Pancreas (tissue), 10 donors: ENCODE results near the gene CEP350. TPM values are rescaled to one million over a fixed set of nuclear protein-coding genes. Genes with fewer than 3 reads are reported as not detected.

ENCODE experiments used
- ATAC-seq, 4 donors: fragments of 200-7000 bp; cut with Tn5 transposase; one replicate each; pipeline versions ENCODE4 v1.8.0 to v1.9.1; 2020; ENCODE audit warnings: mild to moderate bottlenecking in 4 of 4, moderate library complexity in 4 of 4
- DNase-seq, 6 donors: peaks; one replicate each; pipeline ENCODE4 v3.0.0-alpha.2; 2020
- FAIRE-seq: peaks from 2 replicates; lab custom pipeline; 2012; peaks lifted over from hg19 to GRCh38; lab: Jason Lieb, UNC
- H3K27ac ChIP-seq, 4 donors: fragments of 200-600 bp; sonication (generic); 1 replicate in 3 of 4; 2 replicates in 1 of 4; pipeline versions ENCODE4 v1.5.0 to v1.8.0; 2020
- H3K27me3 ChIP-seq, 4 donors: fragments of 200-600 bp; one replicate each; pipeline ENCODE4 v1.8.0; 2021
- H3K36me3 ChIP-seq, 3 donors: fragments of 200-600 bp; sonication (generic) in 1 of 3; one replicate each; pipeline versions ENCODE4 v1.5.0 to v1.8.0; 2020 to 2021
- H3K4me1 ChIP-seq, 3 donors: fragments of 200-600 bp; one replicate each; pipeline ENCODE4 v1.8.0; 2021
- H3K4me3 ChIP-seq, 4 donors: fragments of 200-600 bp; sonication (generic) in 2 of 4; one replicate each; pipeline versions ENCODE4 v1.5.0 to v1.8.0; 2020 to 2021
- H3K9me3 ChIP-seq, 4 donors: fragments of 200-600 bp; one replicate each; pipeline ENCODE4 v1.8.0; 2021
- WGBS, 2 donors: extraction: QIAGEN DNeasy Blood & Tissue Kit; methylation state at CpG; one replicate each; pipeline ENCODE4 v1.1.7; 2013; 5-methylcytosine and 5-hydroxymethylcytosine counted together
- intact Hi-C, 3 donors: fragments of 100-400 bp; cut with DNase I; formaldehyde crosslinking; loops; one replicate each; pipeline versions ENCODE4 v1.11.1 to v1.14.2; 2022
- polyA plus RNA-seq, 2 donors: library from polyadenylated mRNA; stranded (reverse); fragments of 200-250 nt; gene quantifications; one replicate each; pipeline ENCODE4 v1.2.3, GENCODE V29; 2013
- total RNA-seq, 6 donors: library from RNA; stranded (reverse); fragmentation: NEBNext Ultra II Directional in 4 of 6; extraction: Animal tissue kit (Norgen Biotek cat#: 25700) in 4 of 6; gene quantifications; one replicate each; pipeline versions ENCODE4 v1.2.1 to v1.2.4, GENCODE V29; 2021 to 2023
- TF ChIP-seq, protein P1 (sequence below), 4 donors: fragments of 200-600 bp; sonication (generic) in 3 of 4; IDR thresholded peaks; one replicate each; pipeline versions ENCODE4 v1.5.0 to v1.8.0; 2021; ENCODE audit warnings: antibody characterized with exemption in 4 of 4
- donor health status: healthy with polysubstance abuse.
- donor health status: DM: no; HTN: no; CAD: no; lungs with moderate emphysema.
- donor health status: DM: no; HTN: no; CAD: no.
- donor health status: control.
- donor health status: control.
- donor health status: Bipolar disorder and iron deficiency.
- donor health status: DM: yes; HTN: yes; CAD: no.
- donor health status: DM: no; HTN: no; CAD: no.
- donor health status: DM: no; HTN: no; CAD: no.
- donor health status: DM: yes; HTN: yes; CAD: no.

Gene CEP350
- total and polyA plus RNA-seq, 8 donors, result 4.6 to 30.8 (median 21.4) TPM

DNA sequence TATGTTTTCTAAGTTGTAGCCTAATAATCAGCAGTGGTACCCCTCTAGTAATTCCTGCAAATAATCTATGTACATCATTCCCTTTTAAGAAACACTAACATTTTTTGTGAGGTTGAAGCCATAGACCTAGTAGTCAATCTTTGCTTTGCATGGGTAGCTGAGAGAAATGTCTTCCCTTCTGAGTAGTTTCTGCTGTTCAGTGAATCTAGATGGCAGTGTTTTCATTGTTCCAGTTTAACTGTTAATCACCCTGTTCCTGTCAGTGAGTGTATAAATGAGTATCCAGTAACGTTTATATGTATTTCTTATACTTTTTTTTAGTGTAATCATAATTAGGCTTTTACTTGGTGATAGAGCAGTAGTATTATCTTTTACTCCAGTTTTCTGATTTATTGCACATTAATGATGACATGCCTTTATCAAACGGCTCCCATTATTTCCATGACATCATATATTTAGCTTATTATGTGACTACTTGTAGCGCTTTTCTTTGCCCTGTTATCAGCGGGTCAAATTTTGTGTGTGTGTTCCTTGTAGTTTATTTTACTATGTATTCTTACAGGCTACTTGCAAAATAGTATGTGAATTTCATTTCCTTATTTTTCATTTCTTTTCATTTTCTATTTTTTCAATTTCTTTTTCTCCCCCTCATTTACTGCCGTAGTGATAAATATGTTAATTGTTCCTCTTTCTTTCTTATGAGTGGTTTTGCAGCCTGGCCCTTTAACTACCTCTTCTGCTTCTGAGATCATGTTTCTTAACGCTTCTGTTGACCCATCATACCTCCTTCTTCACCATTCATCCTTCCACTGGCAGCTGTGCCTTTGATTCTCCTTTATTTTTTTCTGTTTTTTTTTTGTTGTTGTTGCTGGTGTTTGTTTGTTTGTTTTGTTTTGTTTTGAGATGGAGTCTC, 18.8 kb downstream of the CEP350 start:
- 62 to 67% methylated on average over 6 of the region's 6 CpGs for WGBS, 2 donors

DNA sequence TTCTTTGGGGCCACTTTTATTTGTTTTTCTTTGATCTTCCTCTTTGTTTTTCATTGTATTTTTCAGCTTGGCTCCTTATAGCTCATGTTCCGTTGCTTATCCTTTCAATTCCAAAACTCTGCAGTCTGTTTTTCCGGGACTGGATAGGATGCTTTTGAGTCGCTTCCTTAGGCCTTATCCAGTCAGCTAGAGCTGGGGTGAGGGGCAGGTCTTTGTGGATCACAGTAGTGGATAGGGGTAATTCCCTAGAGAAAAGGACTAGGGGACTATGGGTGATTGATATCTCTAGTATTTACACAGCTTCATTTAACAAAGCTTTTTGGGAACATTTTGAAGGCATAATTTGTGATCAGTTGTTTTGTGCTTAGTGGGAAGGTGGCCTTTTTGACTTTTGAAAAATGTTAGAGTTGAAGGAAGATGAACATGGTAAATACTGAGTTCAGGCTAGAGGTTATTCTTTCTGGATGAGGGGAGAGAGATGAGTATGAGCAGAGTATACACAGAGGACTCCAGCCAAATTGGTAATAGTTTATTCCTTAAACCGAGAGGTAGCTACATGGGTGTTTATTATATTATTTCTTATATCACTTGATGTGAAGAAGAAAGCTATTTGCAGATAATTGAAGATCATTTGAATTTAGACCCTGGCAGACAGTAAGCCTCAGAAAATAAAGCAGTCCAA, 22.5 kb downstream of the CEP350 start:
- no peaks in the 10 kb centered on the region for H3K27me3 ChIP-seq
- no peak overlapping the region for H3K27ac ChIP-seq
- ATAC-seq (peak in 2 of 4 donors; percentile 39 to 44), DNase-seq (no peak), FAIRE-seq (no peak)
- H3K4me3 ChIP-seq, result no peak overlapping the region
- intact Hi-C loops, result no loop called here
- TF ChIP-seq, protein P1, sequence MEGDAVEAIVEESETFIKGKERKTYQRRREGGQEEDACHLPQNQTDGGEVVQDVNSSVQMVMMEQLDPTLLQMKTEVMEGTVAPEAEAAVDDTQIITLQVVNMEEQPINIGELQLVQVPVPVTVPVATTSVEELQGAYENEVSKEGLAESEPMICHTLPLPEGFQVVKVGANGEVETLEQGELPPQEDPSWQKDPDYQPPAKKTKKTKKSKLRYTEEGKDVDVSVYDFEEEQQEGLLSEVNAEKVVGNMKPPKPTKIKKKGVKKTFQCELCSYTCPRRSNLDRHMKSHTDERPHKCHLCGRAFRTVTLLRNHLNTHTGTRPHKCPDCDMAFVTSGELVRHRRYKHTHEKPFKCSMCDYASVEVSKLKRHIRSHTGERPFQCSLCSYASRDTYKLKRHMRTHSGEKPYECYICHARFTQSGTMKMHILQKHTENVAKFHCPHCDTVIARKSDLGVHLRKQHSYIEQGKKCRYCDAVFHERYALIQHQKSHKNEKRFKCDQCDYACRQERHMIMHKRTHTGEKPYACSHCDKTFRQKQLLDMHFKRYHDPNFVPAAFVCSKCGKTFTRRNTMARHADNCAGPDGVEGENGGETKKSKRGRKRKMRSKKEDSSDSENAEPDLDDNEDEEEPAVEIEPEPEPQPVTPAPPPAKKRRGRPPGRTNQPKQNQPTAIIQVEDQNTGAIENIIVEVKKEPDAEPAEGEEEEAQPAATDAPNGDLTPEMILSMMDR (IDR thresholded peaks at IDR 0.05), result no peak
- H3K9me3 ChIP-seq, result no peaks in the 10 kb centered on the region
- peaks cover 0 to 16% (median 14%) of the 10 kb centered on the region in 3 donors for H3K4me1 ChIP-seq
- no peaks in the 10 kb centered on the region for H3K36me3 ChIP-seq
- 85 to 89% methylated on average over 4 of the region's 4 CpGs for WGBS, 2 donors

More for the DNA sequence above, 18.8 kb downstream of the CEP350 start:
- H3K9me3 ChIP-seq, result no peaks in the 10 kb centered on the region
- no peak overlapping the region for H3K4me3 ChIP-seq
- peaks cover 0 to 34% (median 22%) of the 10 kb centered on the region in 3 donors for H3K4me1 ChIP-seq
- no peak for DNase-seq
- no peak for FAIRE-seq
- no peaks in the 10 kb centered on the region for H3K27me3 ChIP-seq
- no peak for ATAC-seq
- intact Hi-C loops, result no loop called here
- TF ChIP-seq, protein P1 (IDR thresholded peaks at IDR 0.05), result no peak
- no peak overlapping the region for H3K27ac ChIP-seq
- peaks cover 0 to 8% (median 0%) of the 10 kb centered on the region in 3 donors for H3K36me3 ChIP-seq

DNA sequence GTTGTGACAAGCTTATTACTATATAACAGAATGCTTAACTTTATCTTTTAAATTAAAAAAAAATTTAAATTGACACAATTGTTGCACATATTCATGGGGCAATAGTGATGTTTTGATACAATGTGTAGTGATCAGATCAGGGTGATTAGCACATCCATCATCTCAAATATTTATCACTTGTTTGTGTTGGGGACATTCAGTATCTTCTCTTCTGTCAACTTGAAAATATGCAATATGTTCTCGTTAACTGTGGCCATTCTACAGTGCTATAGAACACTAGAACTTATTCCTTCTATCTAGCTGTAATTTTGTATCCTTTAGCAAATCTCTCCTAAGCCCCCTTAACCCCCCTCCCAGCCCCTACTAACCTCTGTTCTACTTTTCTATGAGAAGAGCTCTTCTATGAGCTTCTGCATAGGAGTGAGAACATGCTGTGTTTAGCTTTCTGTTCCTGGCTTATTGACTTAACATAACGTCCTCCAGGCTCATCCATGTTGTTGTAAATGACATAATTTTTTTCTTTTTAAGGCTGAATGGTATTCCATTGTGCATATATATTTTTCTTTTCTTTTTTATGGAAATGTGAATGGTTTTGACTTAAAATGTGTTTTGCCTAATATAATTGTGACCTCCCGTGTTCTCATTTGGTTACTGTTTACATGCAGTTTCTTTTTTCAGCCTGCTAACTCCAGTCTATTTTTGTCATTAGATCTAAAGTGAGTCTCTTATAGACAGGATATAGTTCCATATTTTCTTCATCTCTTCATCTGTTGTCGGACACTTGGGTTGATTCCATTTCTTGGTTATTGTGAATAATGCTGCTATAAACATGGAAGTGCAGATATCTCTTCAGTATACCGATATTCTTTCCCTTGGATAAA, 23.8 kb downstream of the CEP350 start:
- DNase-seq (no peak), ATAC-seq (no peak), FAIRE-seq (no peak)
- Histone ChIP-seq H3K36me3 (no peaks in the 10 kb centered on the region), H3K4me1 (peaks cover 0 to 14% (median 14%) of the 10 kb centered on the region in 3 donors), H3K27me3 (no peaks in the 10 kb centered on the region), H3K9me3 (no peaks in the 10 kb centered on the region), H3K27ac (no peak overlapping the region), H3K4me3 (no peak overlapping the region)
- TF ChIP-seq, protein P1 (IDR thresholded peaks at IDR 0.05), result no peak
- 80 to 82% methylated on average over 5 of the region's 5 CpGs for WGBS, 2 donors
- intact Hi-C loops, result no loop called here

DNA sequence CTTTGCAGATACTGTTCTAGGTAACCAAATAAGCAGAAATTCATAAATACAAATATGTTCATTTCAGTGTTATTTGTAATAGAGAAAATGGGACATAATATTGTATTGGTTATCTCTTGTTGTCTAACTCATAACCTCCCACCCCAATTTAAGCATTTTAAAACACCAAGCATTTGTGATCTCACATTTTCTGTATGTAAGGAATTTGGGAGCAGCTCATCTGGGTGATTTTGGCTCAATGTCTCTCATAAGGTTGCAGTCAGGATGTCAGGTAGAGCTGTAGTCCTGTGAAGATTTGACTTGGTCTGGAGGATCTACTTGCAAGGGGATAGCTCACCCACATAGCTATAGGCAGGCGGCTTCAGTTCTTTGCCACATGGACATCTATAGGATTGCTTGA, 29.5 kb downstream of the CEP350 start:
- H3K27ac ChIP-seq, result no peak overlapping the region
- ATAC-seq, result no peak
- no peak overlapping the region for H3K4me3 ChIP-seq
- FAIRE-seq, result no peak
- no peaks in the 10 kb centered on the region for H3K27me3 ChIP-seq
- peaks cover 0 to 6% (median 0%) of the 10 kb centered on the region in 3 donors for H3K36me3 ChIP-seq
- no peak for DNase-seq
- H3K4me1 ChIP-seq, result peaks cover 0 to 4% (median 0%) of the 10 kb centered on the region in 3 donors
- WGBS, 2 donors, result 96 to 97% methylated on average over 1 of the region's 1 CpG
- TF ChIP-seq, protein P1 (IDR thresholded peaks at IDR 0.05), result no peak
- H3K9me3 ChIP-seq, result no peaks in the 10 kb centered on the region
- intact Hi-C loops, result no loop called here
